NCI-H2227 treated with DMSO at 0.1 percent for 48 hours (cell line): ENCODE results near the gene C1orf21.

Experiments used
- DNase-seq: peaks from one replicate; lab custom pipeline; 2025; lab: John Stamatoyannopoulos, UW

C1orf21 gene

GRCh38 chr1:184447651-184448185 lies 60.9 kb downstream of the C1orf21 start:
- no peak for DNase-seq

- no peak for DNase-seq
Measured at GRCh38 chr1:184449916-184450315, 63.1 kb downstream of the C1orf21 start.

GRCh38 chr1:184455786-184456185 lies 69.0 kb downstream of the C1orf21 start:
- no peak for DNase-seq

- DNase-seq: no peak
Measured at GRCh38 chr1:184456189-184456588, 69.4 kb downstream of the C1orf21 start.

- DNase-seq: no peak
Measured at GRCh38 chr1:184457500-184457899, 70.7 kb downstream of the C1orf21 start.

GRCh38 chr1:184461321-184461720 lies 74.5 kb downstream of the C1orf21 start:
- no peak for DNase-seq

GRCh38 chr1:184462155-184462554 lies 75.3 kb downstream of the C1orf21 start:
- no peak for DNase-seq

- no peak for DNase-seq
Measured at GRCh38 chr1:184462990-184463389, 76.2 kb downstream of the C1orf21 start.

- no peak for DNase-seq
Measured at GRCh38 chr1:184463680-184464079, 76.9 kb downstream of the C1orf21 start.

- DNase-seq: no peak
Measured at GRCh38 chr1:184464757-184465156, 77.9 kb downstream of the C1orf21 start.

GRCh38 chr1:184465489-184466146 lies 78.8 kb downstream of the C1orf21 start:
- DNase-seq: no peak

GRCh38 chr1:184467295-184467694 lies 80.5 kb downstream of the C1orf21 start:
- DNase-seq: no peak

GRCh38 chr1:184469396-184469795 lies 82.6 kb downstream of the C1orf21 start:
- no peak for DNase-seq

GRCh38 chr1:184471686-184472085 lies 84.9 kb downstream of the C1orf21 start:
- DNase-seq: no peak

- DNase-seq: no peak
Measured at GRCh38 chr1:184472136-184472535, 85.3 kb downstream of the C1orf21 start.

GRCh38 chr1:184473176-184473966 lies 86.5 kb downstream of the C1orf21 start:
- no peak for DNase-seq

- no peak for DNase-seq
Measured at GRCh38 chr1:184476187-184476586, 89.4 kb downstream of the C1orf21 start.

- DNase-seq: no peak
Measured at GRCh38 chr1:184479435-184480167, 92.8 kb downstream of the C1orf21 start.

- no peak for DNase-seq
Measured at GRCh38 chr1:184480736-184481135, 93.9 kb downstream of the C1orf21 start.

- no peak for DNase-seq
Measured at GRCh38 chr1:184482136-184482535, 95.3 kb downstream of the C1orf21 start.

- DNase-seq: no peak
Measured at GRCh38 chr1:184483101-184483683, 96.4 kb downstream of the C1orf21 start.
